Transverse colon (tissue), 4 donors: ENCODE measurements around the gene CTSA.

ENCODE experiments used
- CTCF ChIP-seq, 5 experiments: fragments of 200-600 bp in 3 of 5; fragments of 450-650 bp in 2 of 5; sonication (generic) in 3 of 5; IDR thresholded peaks; 1 replicate in 2 of 5; 2 replicates in 3 of 5; pipeline ENCODE4 v1.5.1; 2016 to 2017; ENCODE audit warnings: antibody characterized with exemption in 5 of 5, inconsistent platforms in 3 of 5, mild to moderate bottlenecking in 2 of 5, moderate library complexity in 1 of 5
- EP300 ChIP-seq: sonication (generic); formaldehyde crosslinking; IDR thresholded peaks from one replicate; pipeline ENCODE4 v1.6.1; 2017; ENCODE audit warnings: antibody characterized with exemption, low read depth
- POLR2A ChIP-seq: fragments of 450-650 bp; IDR thresholded peaks from one replicate; pipeline ENCODE4 v1.6.1; 2016; ENCODE audit warnings: antibody characterized with exemption, mild to moderate bottlenecking, moderate library complexity
- POLR2AphosphoS5 ChIP-seq, 3 donors: sonication (generic); formaldehyde crosslinking; IDR thresholded peaks; one replicate each; pipeline ENCODE4 v1.6.1; 2016; ENCODE audit warnings: antibody characterized with exemption in 3 of 3

GRCh38 chr20:45918182-45918737 is 27.1 kb downstream of the CTSA start:
- TF ChIP-seq POLR2A: no peak
- no peak for TF ChIP-seq CTCF (IDR thresholded peaks at IDR 0.05)
- TF ChIP-seq EP300: no peak
- peak in 1 of 3 donors; percentile 48 for TF ChIP-seq POLR2AphosphoS5 (IDR thresholded peaks at IDR 0.05)
